K562 treated with DMSO at 1 percent for 12 hours (cell line): ENCODE data around the gene ARFGAP1. TPM values are rescaled to one million over a fixed set of nuclear protein-coding genes. Genes with fewer than 3 reads are reported as not detected.

Experiments used
- total RNA-seq: library from RNA; unstranded; fragments of 300-600 nt; gene quantifications from 2 replicates; pipeline ENCODE4 v1.2.3, GENCODE V29; 2022; ENCODE audit not compliant: insufficient read depth

Gene ARFGAP1
- 73.1 and 83.3 TPM in 2 replicates for total RNA-seq

DNA sequence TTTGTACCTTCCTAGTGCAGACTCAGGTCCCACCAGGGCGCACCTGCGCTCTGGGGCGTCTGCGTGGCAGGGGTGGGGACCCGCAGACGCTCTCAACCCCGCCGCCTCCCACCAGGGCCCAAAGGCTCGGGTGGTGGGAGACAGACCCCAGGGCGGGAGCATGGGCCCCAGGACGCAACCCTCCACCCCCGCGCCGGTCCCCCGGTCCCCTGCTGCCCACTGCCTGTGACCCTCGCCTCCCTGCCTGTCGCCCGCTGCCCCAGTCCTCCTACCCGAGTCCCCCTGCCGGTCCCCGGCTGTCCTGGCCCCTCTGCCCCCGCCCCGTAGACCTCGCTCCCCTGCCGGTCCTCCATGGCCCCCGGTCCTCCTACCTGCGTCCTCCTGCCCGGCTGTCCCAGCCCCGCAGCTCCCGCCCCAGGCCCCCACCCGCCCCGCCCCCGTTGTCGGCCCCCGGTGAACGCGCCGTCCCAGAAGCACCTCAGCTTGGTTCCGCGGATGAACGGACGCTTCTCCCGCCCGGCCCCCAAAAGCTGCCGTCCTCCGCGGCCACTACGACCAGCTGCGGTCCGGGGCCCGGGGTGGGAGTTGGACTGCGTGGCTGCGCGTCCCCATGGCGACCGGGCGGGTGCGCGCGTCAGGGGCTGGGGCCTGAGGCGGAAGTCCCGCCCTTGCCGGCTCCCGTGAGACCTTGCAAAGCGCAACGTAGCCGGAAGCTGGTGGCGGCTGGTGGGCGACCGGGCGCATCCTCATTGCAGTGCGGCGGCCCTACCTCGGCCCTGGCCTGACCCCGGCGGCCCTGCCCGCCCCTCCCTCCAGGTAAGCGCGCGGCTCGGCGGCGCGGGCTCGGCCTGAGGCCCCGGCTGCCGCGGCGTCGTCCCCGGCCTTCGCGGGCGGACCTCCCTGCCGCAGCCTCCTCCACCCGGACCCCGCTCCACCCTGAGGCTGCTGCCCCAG is at the start of gene ARFGAP1:
Gene ARFGAP1, plus strand, starts transcription at position 709 of the 954 bp plus-strand sequence. CDS start 2,768 bp downstream, outside the sequence.

DNA sequence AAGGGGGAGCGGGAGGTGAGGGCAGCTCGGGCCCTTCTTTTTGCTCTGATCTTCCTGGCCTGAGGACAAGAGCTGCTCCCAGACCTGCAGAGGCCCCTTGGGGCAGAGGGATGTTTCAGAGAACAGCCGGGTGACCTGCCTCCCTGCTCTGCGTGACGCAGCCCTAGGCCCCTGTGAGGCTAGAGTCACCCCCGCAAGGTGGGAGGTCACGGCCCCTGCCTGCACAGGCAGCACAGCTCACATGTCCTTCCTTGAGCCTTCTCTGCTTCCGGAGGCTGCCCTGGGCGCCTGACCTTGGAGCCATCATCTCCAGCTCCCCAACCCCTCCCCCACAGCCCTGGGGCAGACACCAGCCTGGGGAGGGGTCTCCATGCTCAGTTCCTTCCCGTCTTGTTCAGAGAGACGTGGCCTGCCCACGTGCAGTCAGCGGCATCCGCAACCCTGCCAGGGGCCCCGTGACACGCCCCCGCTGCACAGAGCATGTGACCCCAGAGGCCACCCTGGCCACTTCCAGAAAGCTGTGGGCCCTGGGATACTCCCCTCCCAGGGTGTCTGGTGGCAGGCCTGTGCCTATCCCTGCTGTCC is 37.1 kb upstream of the ARFGAP1 start, which contains the start of gene BIRC7:
Gene BIRC7, plus strand, starts transcription at position 507 of the 585 bp plus-strand sequence. CDS start 192 bp downstream, outside the sequence.

DNA sequence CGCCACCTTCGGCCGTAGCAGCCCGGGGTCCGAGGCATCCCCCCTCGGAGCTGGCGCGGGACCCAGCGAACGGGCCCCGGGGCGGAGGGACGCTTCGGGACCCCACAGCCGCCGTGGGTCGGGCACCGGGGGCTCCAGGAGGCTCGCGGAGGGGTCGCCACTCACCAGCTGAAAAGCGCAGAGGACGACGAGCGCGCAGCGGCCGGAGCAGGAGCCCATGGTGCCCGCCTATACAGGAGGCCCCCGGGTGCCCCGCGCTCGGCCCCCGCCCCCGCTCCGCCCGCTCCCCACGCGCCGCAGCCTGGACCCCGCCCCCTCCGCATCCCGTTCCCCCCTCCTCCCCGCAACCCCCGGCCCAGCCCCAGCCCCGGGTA is 18.4 kb upstream of the ARFGAP1 start, which contains the start of gene NKAIN4:
Gene NKAIN4, minus strand, starts transcription at position 232 of the 374 bp plus-strand sequence. Its CDS starts 13 bp downstream, at position 219.

DNA sequence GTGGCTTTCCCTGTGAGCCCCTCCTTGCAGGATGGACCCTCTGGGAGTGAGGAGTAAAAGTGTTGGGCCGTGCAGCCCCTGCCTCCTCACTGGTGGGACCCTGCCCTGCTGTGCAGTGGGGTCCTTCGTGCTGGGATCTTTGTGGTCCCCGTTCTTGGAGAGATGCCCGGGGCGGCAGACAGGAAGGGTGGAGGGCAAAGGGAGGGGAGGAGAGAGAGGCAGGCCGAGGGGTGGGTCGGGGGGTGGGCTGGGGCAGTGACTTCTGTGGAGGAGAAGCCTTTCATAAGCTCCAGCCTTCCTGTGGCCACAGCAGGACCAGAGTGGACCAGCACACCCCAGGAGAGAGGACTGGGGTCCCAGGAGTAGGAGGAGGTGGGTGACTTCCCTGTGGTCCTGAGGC is 20.3 kb downstream of the ARFGAP1 start, which contains the start of gene COL20A1:
Gene COL20A1, plus strand, starts transcription at position 283 of the 400 bp plus-strand sequence. CDS start 1,922 bp downstream, outside the sequence.

Other genes starting within 250 kb of the ARFGAP1 start
- gene YTHDF1, start 56.7 kb upstream of the ARFGAP1 start, total RNA-seq, result 20.4 and 45.3 TPM in 2 replicates
- 1.2 TPM in 1 of 2 replicates, not detected in the other for gene BIRC7, start 36.9 kb upstream of the ARFGAP1 start, total RNA-seq
- not detected in 2 replicates for gene NKAIN4, start 18.4 kb upstream of the ARFGAP1 start, total RNA-seq
- gene COL20A1, start 20.4 kb downstream of the ARFGAP1 start, total RNA-seq, result not detected in 2 replicates
- not detected in 2 replicates for gene CHRNA4, start 88.5 kb downstream of the ARFGAP1 start, total RNA-seq
- gene KCNQ2, start 199.8 kb downstream of the ARFGAP1 start, total RNA-seq, result not detected in 2 replicates
- 52.9 and 73.8 TPM in 2 replicates for gene EEF1A2, start 226.3 kb downstream of the ARFGAP1 start, total RNA-seq
- 155 and 180 TPM in 2 replicates for gene PPDPF, start 248.0 kb downstream of the ARFGAP1 start, total RNA-seq